HG02970 (cell line): Measurements from ENCODE around the gene FXYD3.

ENCODE experiments used
- ATAC-seq: cut with Tn5 transposase; IDR thresholded peaks from one replicate; pipeline ENCODE4 v1.9.1; 2021; ENCODE audit warnings: mild to moderate bottlenecking, moderate library complexity, moderate number of reproducible peaks; ENCODE audit not compliant: unreplicated experiment, low FRiP score

FXYD3 gene

DNA sequence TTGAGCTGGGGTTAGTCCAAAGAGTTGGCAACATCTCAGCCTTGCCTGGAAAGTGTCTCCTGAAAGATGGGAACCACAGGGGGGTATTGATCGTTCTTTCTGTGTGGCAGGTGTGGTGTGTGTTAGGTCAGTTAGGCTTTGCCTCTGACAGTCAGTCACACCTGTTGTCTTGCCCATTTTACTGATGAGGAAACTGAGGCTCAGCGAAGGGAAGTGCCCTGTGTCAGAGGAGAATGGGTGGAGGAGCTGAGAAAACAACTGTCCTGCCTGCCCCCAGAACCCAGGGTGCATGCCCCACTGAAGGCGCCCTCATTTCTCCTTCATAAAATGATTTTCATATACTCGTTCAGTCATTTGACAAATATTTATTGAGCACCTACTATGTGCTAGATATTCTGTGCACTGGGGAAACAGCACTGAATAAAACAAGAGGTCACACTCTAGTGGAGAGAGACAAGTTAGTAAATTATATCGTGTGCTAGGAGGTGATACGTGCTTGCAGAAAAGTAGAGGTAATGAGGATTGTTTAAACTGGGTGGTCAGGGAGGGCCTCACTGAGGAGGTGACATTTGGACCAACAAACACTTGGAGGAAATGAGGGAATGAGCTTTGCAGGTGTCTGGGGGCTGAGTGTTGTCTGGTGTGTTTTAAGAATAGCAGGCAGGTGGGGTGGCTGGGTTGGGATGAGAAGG, 40.5 kb downstream of the FXYD3 start:
- no peak for ATAC-seq

- no peak for ATAC-seq
These were observed 41.0 kb downstream of the FXYD3 start for GRCh38 chr19:35156673-35157014.

DNA sequence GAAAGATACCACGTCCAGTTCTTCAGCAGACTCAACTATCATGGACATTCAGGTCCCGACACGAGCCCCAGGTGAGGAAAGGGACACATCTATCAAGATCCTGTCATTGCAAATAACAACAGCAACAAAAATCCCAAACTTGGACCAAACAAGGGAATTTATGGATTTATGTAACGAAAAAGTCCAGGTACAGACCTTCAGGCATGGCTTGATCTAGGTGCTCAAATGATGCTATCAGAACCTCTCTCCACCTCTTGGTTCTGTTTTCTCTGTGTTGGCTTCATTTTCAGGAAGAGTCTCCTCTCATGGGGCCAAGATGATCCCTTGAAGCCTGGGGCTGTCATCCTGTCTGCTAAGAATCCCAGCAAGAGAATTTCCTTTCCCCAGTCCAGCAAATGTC, 41.8 kb downstream of the FXYD3 start:
- ATAC-seq = no peak

- no peak for ATAC-seq
These were observed 44.0 kb downstream of the FXYD3 start for GRCh38 chr19:35159606-35160005.

DNA sequence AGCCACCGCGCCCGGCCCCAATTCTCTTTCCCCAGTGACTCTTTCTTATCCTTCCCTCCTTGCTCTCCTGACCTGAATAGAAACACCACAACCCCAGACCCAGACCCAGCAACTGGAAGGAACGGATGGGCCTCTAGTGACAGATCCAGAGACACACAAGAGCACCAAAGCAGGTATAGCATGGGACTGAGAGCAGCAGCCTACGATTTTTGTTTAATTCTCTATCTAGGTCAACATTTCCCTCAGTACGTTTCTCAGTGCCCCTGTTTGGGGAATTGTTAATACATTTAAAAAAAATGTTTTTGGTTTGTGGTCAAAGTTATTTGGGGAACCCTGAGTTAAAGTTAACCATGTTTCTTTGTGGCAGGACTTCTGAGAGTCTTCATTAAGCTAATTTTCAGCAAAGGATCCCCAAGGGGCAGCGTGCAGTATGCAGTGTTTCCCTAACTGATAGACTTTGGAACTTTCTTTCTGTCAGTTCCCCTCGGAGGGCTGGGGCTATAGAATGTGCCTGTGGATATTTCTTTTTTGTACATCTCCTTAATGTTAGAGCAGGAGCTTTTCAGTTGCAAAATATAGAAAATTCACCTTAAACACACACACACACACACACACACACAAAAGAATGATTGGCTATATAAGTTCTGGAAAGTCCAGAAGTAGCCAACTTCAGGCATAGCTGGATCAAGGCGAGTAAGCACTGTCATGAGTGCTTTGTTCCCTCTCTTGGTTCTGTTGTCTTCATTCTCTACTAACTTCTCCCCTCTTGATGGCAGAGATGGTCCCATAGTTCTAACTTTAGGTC, 45.2 kb downstream of the FXYD3 start:
- ATAC-seq = no peak

DNA sequence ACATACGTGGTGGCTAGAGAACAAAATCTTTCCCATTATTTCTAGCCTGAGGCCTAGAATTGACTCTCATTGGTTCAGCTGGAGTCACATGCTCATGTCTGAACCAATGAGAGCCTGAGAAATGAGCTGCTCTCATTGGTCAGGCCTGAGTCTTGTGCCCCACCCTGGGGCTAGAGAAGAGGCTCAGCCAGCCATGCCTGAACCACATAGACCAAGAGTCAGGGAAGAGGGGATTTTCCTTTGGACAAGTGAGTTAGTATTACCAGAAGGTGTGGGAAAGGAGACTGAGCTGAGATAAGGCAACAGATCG, 45.8 kb downstream of the FXYD3 start:
- ATAC-seq = no peak

DNA sequence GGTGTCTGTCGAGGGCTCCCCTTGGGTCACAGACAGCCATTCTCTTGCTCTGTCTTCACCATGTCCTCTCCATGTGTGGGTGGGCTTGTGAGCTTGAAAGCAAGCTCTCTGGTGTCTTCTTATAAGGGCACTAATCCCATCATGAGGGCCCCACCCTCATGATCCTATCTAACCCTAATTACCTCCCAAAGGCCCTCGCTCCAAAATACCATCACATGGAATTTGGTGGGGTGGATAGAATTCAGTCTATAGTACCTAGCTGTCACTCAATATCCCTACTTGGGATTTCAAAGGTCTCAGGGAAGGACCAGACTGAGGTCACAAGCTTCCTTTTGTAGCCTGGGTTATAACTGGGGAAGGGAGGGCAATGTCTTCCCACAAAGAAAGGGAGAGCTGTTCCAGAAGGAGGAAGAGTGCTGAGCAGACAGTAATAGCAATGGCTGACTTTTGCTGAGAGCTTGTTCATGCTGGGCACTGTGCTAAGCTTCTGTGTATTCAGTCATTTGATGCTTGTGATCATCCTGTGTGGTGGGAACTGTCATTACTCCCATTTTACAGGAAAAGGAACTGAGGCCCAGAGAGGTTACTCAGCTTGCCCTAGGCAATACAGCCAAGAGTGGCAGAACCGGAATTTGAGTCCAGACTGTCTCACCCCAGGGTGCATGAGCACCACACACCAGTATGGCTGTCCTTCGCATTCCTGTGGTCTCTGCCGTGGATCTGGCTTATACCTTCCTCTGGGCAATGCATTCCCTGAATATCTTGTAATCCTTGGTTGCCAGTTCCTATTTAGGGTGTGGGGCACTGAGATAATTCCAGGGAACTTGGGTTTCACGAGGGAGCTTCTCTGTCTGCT, 47.1 kb downstream of the FXYD3 start:
- ATAC-seq = no peak

GRCh38 chr19:35164418-35164817, 48.8 kb downstream of the FXYD3 start:
- no peak for ATAC-seq

GRCh38 chr19:35165200-35166058, 49.8 kb downstream of the FXYD3 start:
- ATAC-seq = no peak

DNA sequence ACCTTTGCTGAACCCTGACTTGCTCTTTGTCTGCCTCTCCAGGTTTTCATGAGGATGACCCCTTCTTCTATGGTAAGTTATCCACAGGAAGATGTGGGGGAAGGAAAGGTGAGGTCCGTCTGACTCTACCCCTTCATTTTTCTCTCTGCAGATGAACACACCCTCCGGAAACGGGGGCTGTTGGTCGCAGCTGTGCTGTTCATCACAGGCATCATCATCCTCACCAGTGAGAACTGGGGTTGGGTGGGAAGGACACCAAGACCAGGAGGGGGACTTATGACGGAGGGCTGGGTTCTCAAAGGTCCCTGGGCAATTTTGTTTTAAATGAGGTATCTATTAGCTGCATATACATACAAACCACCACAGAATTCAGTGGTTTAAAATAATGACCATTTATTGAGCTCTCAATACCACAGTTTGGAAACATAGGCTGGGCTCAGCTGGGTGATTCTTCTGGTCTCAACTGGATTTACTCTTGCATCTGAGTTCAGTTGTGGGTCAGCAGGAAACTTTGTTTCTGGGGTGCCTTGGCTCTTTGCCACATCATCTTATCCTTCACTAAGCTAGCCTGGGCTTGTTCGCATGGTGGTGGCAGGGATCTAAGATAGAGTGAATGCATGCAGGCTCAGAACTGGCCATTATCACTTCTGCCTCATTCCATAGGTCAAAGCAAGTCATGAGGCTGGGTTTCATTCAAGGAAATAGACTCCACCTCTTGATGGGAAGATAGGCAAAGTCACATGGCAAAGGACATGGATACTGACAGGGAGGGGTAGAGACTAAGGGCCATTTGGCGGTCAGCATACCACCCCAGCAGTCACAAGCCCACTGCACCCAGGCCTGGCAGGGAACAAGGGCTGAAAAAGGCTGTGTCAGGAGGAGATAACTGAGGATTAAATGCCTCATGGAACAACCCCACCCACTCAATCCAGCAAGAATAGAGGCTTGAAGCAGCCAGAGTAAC, 50.8 kb downstream of the FXYD3 start:
- ATAC-seq = no peak

DNA sequence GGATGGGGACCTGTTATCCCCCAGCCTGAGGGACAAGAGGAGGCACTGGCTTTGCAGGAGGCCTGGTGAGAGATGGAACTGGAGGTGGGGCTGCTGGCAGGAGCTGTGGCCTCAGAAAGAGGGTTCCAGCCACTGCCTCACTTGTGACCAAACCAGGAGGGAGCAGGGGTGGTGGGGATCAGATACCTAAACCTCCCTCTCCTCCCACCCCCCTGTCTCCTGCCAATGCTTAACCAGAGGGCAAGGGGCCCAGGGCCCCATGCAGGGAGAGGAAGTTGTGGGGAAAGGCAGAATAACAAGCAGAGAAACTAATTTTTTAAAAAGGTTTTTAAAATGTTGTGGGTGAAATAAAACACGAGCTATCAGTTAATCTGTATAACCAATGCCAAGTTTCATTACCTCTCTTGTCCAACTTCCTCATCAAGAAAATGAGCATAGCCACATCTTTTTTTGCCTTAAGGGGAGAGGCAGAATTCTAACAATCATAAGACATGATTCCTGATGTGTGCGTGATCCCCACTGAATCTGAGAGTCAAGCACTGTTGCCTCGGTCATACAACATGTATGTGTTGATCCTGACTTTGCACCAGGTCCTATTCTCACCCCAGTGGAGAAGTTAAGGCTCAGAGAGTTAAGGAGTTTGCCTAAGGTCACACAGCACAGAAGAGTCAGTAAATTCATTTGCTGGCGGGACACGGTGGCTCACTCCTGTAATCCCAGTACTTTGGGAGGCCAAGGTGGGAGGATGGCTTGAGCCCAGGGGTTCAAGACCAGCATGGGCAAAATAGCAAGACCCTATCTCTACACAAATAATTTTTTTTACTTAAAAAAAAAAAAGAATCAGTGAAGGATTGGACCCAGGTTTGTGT, 51.9 kb downstream of the FXYD3 start:
- no peak for ATAC-seq

- no peak for ATAC-seq
These were observed 52.6 kb downstream of the FXYD3 start for GRCh38 chr19:35168196-35168595.

GRCh38 chr19:35169221-35169995, 53.8 kb downstream of the FXYD3 start:
- ATAC-seq = no peak

- ATAC-seq = no peak
These were observed 54.9 kb downstream of the FXYD3 start for GRCh38 chr19:35170359-35171061.

- no peak for ATAC-seq
These were observed 56.1 kb downstream of the FXYD3 start for GRCh38 chr19:35171730-35172129.
